ENCODE data around the gene NUDT19.
"Not testable (repeated sequence)": the region's sequence is repeated elsewhere in the genome, so short reads cannot be mapped to it uniquely, and the experiment has no call there.

The NUDT19 gene

DNA sequence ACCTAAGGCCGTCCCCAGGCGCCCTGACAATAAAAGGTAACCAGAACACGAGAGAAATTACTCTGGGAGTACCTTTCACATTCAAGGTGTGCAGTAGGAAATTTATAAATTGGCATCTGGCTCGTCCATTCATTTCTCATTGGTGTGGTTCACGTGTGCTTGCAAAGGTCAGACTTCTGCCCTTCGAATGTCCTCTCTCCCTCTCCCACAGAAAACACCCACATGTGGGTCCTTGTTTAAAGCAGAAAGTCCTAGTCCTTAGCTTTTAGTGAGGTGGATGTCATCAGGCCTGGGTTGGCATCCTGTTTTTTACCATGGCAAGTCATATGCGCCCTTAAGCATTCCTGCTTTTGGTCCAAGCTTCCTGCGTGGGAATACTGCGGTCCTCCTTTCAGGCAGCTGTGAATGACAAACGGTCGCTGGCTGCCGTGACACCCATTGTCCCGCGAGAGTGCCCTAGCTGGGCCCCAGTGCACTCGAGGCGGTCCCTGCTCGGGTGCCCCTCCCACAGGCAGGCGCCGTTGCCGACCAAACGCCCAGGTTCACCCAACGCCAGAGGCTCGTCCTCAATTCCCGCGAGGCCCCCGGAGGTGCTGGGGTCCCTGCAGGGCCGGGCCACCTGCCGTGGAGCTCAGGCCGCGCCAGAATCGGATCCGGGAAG lies at the start of gene NUDT19:
NUDT19 (plus strand) TSS at position 531 of the 661 bp plus-strand sequence. CDS start 140 bp downstream, outside the sequence.
- peak; percentile 89 for DNase-seq

DNA sequence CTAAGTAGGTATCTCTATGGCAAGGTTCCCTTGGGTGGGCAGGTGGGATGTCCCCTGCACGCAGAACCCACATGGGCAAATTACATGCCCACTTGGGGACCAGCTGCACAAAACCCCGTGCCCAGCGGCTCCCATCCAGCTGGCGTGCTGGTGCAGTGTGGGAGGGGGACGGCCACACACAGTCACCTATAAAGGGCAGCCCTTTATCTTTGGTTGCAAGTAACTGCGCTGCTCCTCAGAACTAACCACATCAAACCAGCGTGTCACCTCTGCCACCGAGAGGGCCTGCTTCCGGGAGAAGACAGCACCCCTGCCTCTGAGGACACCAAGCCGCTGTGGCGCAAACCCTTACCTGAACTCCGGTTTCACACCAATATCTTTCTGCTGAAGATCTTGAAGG lies 48.9 kb upstream of the NUDT19 start:
- DNase-seq = peak; percentile 76

DNA sequence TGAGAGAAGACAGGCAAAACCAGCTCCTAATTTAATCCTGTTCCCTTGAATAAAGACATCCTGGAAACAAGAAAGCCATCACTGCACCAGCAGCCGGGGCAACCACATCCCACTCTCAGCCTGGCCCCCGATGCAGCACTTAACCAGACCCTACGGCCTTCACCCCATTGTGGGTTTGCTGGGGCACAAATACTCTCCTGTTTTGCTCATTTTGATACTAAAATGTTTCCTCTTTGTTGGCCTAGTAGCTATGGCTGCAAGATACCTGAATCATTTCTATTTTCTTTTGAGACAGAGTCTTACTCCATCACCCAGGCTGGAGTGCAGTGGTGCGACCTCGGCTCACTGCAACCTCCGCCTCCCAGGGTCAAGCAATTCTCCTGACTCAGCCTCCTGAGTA lies 45.1 kb upstream of the NUDT19 start:
- DNase-seq = peak; percentile 58

DNA sequence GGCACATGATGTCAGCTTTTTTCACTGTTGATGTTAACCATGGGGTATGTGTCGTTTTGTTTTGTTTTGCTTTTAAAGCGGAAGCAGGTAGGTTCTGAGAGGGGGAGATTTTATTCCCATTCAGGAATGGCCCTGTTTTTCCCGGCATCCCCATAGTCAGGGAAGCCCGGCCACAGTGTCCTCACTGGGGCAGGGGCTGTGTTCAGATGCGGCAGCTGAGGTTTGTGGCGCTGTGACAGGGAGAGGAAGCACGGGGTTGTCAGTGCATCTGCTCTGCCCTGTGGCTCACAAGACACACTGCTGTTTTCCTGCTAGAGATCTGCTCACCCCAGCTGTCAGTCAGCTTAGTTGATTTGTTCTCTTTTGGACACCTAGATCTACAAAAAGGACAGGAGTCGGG lies 44.3 kb upstream of the NUDT19 start:
- no peak for DNase-seq

DNA sequence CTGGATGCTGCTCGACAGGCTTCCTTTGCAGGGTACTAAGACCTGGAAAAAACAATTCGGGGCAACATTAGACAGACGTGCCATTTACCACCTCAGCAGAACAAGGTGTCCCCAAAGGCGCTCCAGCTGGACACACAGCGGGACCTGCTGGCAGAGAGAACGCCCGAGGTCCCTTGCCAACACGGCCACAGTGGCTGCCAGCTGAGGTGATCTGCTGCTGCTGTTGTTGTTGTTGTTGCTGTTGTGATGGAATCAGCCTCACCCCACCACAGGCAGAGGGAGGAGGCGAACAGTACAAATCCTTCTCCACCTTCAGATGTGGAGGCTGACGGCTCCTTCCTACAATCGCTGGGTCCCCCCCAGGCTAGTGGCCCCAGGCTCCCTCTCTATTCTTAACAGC lies 41.9 kb upstream of the NUDT19 start:
- no peak for DNase-seq

DNA sequence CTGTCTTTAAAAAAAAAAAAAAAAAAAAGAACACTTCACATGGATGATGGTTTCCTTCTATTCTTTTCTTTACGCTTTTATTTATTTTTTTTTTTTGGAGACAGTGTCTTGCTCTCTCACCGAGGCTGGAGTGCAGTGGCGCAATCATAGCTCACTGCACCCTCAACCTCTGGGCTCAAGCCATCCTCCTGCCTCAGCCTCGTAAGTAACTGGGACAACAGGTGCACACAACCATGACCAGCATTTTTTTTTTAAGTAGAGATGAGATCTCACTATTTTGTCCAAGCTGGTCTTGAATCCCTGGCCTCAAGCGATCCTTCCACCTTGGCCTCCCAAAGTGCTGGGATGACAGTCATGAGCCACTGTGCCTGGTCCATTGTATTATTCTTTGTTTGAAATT lies 41.0 kb upstream of the NUDT19 start:
- no peak for DNase-seq

DNA sequence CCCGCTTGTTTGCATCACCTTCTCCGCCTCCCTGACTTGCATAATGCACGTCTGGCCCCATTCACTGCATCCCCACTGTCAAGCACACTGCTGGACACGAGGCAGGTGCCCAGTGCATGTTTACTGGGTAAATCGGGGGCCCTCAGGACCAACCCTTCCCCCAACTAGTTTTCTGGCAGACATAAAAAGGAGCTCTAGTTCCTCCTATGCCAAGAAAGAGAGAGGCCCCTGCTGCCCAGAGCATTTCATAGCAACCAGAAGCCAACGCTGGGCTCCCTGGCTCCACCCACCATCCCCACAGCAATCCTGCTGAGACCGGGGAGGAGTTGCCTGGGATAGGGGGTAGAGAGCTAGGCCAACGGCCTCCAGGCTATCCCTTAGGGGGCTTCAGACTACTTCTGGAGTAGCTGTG lies 39.9 kb upstream of the NUDT19 start:
- no peak for DNase-seq

DNA sequence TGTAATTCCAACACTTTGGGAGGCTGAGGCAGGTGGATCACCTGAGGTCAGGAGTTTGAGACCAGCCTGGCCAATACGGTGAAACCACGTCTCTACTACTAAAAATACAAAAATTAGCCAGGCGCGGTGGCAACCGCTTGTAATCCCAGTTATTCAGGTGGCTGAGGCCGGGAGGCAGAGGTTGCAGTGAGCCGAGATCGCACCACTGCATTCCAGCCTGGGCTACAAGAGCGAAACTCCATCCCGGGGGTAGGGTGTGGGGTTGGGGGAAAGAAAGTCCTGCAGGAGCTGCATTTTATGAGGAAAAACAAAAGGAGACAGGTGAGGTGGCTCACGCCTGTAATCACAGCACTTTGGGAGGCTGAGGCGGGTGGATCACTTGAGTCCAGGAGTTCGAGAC lies 39.3 kb upstream of the NUDT19 start:
- not testable (repeated sequence) for DNase-seq

DNA sequence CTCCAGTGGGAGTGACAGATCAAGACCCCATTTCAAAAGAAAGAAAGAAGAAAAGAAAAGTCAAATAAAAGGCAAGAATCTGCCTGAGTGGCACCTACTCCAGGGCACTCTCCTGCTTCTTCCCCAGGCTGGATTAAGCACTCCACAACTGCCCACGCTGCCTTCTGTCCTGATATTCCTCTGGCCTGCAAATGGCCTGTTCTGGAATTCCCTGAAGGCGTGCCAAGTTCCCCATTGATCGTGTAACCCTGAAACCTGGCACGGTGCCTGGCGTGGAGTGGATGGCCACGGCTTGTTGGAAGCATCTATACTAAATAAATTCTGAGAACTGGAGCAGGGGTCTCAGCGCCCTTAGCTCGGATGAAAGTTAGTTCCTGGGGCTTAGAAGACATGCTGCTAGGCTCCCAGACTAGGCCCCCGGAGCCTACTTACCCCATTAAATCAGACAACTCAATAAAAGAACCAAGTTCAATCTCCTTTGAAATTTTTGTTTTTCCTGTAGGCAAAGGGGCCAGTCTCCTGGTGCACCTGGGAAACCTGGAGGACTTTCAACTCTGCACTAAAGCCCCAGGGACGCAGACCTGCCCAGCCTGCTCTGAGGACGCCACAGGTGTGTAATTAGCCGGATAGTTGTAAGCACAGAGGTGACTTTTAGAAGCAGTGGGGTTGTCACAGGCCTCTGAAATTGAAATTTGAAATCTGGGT lies 38.6 kb upstream of the NUDT19 start:
- DNase-seq = no peak

DNA sequence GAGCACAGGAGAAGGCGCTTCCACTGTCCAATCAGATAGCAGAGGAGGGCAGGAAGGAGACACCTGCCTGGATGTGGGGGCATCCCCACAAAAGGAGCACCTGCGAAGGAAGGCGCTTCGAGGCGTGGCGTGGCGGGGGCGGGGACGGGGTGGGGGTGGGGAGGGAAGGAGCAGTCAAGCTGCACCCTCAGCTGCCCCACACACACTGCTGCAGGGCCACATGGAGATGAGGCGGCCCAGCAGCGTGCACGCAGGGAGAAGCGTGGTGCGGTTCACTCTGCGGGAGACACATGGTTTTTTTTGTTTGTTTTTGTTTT lies 38.1 kb upstream of the NUDT19 start:
- DNase-seq = no peak

DNA sequence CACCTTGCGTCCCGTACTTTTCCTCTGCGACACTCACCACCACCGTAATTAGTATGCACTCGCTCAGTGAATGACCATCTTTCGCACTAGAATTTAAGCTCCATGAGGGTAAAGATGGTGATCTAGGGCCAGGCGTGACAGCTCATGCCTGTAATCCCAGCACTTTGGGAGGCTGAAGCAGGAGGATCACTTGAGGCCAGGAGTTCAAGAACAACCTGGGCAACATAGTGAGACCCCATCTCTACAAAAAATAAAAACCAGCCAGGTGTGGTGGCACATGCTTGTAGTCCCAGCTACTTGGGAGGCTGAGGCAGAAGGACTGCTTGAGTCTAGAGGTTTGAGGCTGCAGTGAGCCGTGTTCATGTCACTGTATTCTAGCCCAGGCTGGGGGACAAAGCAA lies 35.2 kb upstream of the NUDT19 start:
- not testable (repeated sequence) for DNase-seq

DNA sequence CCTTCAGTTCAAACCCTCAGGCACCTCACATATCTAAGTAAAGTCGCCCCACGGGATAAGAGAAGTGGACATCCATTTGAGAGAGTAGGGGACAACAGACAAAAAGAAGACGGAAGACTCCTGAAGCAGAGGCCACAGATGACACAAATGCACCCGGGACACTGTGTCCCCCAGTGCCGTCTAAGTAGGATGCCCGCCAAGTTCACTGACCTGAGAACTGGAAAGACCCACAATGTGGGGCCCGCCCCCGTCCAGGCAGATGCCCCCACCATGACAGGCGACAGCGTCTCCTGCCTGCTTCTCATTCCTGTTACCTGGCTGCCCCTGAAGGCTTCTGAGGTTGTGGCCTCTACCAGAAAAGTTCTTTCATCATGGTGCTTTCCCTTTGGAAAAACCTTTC lies 33.5 kb upstream of the NUDT19 start:
- no peak for DNase-seq

DNA sequence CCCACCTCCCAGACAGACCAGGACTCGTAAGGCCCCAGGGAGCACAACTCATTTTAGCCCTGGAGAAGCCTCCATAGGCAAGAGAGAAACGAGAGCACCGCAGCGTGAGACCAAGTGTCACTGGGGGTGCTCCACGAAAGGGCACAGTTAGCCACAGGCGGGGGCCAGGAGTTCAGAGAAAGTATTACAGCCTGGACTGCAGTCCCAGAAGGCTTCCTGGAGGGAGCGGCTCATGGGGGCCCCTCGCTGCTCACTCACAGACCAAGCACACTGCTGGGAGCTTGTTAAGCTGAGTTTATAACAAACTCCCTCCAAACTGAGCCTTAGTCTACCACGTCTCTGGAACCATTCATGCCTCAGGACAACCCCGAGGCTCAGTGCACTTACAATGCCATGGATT lies 33.1 kb upstream of the NUDT19 start:
- DNase-seq = no peak

DNA sequence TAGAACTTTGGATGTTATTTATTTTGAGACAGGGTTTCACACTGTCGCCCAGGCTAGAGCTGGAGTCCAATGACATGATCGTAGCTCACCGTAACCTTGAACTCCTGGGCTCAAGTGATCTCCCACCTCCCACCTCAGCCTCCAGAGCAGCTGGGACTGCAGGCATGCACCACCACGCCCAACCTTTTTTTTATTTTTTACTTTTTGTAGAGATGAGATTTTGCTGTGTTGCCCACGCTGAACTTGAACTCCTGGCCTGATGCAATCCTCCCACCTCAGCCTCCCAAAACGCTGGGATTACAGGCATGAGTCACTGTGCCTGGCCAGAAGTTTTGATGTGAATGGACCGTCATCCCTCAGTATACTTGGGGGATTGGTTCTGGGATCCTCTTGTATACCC lies 30.3 kb upstream of the NUDT19 start:
- DNase-seq = no peak

DNA sequence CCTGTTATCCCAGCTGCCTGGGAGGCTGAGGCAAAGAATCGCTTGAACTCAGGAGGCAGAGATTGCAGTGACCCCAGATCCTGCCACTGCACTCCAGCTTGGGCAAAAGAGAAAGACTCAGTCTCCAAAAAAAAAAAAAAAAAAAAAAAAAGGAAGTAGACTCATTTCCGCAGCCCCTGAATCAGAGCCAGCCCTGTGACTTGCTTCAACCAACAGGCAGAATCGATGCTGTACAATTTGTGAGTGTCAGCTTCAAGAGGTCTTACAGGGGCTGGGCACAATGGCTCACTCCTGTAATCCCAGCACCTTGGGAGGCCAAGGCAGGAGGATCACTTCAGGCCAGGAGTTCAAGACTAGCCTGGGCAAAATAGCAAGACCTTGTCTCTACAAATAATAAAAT lies 29.4 kb upstream of the NUDT19 start:
- DNase-seq = no peak

DNA sequence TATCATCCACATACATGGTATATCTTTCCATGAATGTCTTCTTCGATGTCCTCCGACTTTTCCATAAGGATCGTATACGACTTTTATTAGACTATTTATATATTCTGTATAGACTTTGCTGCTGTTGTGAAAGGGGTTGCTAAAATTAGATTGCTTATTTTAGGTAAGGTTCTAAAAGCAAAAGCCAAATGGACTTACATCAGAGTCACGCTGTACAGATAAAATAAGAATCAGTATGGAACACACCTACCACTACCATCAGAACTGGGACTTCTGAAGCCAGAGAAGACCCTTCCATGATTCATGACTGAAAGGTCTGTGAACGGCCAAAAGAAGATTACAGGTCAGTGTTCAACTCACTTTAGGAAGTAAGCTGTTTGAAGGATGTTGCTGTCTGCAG lies 25.5 kb upstream of the NUDT19 start:
- DNase-seq = no peak

DNA sequence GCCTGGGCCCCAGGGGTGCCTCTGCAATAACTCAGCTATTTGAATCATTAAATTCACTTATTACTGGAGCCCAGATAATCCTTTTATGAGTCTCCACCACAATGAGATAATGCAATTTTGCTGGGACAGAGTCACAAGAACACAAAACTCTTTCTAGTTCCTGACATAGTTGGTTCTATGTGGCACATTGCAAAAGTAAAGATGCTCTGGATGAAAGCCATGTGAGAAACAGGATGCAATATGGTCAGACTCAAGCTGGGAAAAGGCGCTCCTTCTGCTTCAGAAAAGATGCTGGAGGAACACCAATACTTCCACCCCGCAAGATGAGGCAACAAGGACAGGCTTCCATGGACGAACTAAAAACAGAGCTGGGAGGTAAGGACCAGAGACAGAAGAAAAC lies 22.3 kb upstream of the NUDT19 start:
- DNase-seq = no peak

DNA sequence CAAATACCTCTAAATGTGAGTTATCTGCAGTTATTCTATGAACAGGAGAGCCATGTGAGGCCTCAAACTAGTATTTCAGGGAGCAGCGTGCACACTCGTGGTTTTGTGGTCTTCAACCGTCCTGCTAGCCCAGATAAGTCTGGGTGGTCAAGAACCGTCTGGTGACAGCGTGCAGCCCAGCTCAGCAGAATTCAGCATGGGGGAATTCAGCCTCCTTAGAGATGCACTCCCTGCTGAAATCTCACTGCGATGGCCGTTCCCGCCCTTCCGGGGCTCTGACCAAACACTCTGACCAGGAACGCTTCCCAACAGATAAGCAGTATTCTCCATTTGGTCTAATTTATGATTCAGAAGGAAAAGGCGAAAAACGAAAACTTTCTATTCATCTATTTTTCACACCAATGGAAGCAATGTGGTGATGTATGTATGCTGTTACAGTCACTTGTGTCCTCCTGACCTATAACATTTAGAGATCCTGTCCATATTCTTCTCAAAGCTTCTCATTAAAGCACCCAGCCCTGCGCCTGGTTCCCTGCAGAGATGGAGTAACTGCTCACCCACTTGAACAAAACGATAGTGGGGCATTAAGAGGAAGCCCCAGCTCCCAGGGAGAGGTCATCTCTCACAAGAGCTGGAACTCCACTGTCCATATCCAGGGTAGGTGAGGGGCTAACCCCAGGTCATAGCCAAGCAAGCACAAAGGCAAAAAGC lies 19.6 kb upstream of the NUDT19 start:
- DNase-seq = no peak

DNA sequence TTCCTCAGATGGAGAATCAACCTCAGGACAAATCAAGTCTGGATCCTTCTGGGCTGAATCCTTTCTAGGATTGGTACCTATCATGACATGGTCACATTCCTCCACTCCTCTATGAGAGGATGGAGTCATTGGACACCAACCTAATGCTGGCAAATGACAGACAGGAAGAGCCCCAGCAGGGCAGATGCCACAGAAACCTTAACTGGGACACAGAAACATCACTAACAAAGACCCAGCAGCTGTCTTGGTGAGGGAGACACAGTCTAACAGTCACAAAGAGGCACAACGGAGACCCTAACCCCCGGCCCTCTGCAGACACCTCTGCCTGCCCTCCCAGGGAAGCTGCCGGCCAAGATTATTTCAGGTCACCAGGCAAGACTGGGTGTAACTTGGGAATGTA lies 18.8 kb upstream of the NUDT19 start:
- DNase-seq = no peak

DNA sequence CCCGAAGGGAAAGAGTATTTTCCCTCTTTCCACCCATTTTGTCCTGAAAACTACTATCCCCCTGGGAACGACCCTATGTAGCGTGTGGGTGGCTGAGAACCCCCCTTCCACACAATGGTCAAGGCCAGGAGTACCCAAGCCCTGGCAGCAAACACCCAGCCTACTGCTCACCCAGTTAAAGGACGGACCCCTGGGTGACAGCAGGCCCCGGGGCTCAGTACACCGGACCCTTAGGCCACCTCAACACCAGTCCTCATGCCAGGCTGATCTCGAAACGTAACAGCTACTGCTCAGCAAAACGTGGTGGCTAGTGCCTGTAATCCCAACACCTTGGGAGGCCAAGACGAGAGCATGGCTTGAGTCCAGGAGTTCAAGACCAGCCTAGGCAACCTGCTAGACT lies 18.0 kb upstream of the NUDT19 start:
- no peak for DNase-seq

DNA sequence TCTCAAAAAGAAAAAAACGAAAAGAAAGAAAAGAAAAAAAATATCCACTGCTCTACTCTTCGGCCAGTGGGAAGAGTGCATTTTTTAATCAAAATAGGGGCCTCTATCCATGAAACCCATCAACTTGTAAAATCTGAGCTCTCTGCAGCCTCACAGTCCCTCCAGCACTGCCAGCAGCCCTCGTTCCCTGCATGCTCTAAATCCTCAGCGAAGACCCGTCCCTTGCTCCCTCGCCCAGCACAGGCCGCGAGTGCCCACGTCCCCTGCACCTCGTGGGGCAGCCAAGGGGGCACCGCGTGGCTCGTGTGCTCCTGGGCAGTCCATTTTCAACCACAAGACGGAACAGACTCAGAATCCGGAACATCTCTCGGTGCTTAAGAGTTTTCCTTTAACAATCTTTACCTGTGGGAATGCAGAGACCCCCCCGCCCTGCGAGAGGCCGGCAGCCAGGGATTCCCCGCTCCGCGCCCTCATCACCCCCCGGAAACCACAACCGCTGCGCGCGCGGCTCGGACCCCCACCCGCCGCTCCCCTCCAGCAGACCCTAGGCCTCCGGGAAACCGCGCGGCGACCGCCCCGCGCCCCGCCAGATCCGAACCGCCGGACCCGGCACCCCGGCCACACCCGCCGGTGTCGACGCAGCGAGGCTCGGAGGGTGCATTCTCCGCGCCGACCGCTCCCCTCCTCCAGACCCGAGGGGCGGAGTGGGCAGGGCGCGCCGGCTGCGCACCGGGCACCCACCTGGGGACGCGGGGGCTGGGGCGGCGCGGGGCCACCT lies 17.3 kb upstream of the NUDT19 start:
- DNase-seq = no peak

DNA sequence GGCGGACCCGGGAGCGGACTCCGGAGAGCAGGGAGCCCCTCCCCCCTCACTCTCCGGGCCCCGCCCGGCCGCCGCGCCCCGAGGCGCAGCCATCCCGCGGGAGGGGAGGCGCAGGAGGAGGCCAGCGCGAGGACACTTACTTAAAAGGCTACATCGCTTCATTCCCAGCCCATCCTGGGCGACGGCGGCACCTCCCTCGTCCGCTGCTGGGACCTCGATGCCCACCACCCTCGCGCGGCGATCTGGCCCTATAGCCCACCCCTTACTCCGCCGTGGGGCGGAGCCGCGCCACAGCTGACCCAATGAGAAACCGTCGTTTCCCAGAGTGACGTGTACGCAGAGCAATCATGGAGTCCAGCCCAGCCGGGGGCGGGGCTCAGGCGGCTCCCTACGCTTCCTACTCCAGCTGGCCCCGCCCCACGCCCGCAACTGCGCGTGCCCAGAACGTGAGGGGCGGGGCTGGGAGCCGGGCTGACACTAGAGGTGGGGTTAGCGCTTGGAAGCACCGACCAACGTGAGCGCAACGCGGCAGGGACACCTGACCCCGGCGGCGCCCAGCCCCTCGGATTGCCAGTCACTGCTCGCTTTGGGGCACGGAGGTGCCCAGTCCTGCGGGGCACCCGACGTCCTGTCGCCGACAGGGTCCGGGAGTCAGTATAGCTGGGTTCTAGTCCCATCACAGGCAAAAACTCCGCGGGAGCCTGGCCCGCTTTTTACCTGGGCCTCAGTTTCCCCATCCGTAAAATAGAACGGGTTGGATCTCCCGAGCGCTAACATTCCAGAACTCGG lies 16.5 kb upstream of the NUDT19 start, which contains the start of gene ANKRD27:
ANKRD27 (minus strand) TSS at position 250 of the 789 bp plus-strand sequence. CDS start 16,165 bp downstream, outside the sequence.
- peak; percentile 99 for DNase-seq

Data from activated CD8-positive, alpha-beta memory T cell treated with anti-CD3 and anti-CD28 coated beads, Interleukin-2, amount 50 U/mL, for 48 hours (primary cell).